Thoracic aorta (tissue), 2 donors: ENCODE data around the gene CD69. TPM values are rescaled to one million over a fixed set of nuclear protein-coding genes. Genes with fewer than 3 reads are reported as not detected.

Experiments used
- ATAC-seq: fragments of 150-250 bp; one replicate; pipeline ENCODE4 v1.8.0; 2017; ENCODE audit warnings: low read depth; ENCODE audit not compliant: insufficient number of reproducible peaks, low FRiP score
- DNase-seq: peaks from one replicate; pipeline ENCODE4 v3.0.0-alpha.2; 2020; ENCODE audit warnings: low spot score
- H3K27ac ChIP-seq, 2 donors: fragments of 200-600 bp; sonication (generic); 1 replicate in 1 of 2; 2 replicates in 1 of 2; pipeline ENCODE4 v1.5.1; 2016; ENCODE audit warnings: mild to moderate bottlenecking in 2 of 2, moderate library complexity in 2 of 2
- H3K27me3 ChIP-seq: fragments of 200-600 bp; sonication (generic); replicated peaks from 2 replicates; pipeline ENCODE4 v1.6.0; 2016; ENCODE audit warnings: mild to moderate bottlenecking; ENCODE audit not compliant: insufficient read depth
- H3K36me3 ChIP-seq: fragments of 200-600 bp; sonication (generic); one replicate; pipeline ENCODE4 v1.5.1; 2016
- H3K4me1 ChIP-seq, 2 donors: fragments of 200-600 bp; sonication (generic); 1 replicate in 1 of 2; 2 replicates in 1 of 2; pipeline versions ENCODE4 v1.5.1 to v1.6.0; 2016; ENCODE audit warnings: low read depth in 2 of 2, mild to moderate bottlenecking in 1 of 2; ENCODE audit not compliant: control insufficient read depth in 1 of 2
- H3K4me3 ChIP-seq: fragments of 200-600 bp; sonication (generic); 2 replicates; pipeline ENCODE4 v1.5.1; 2016; ENCODE audit warnings: mild to moderate bottlenecking
- H3K9me3 ChIP-seq: fragments of 200-600 bp; sonication (generic); 2 replicates; pipeline ENCODE4 v1.5.1; 2016
- CTCF ChIP-seq: fragments of 200-600 bp; sonication (generic); IDR thresholded peaks from one replicate; pipeline ENCODE4 v1.5.1; 2019; ENCODE audit warnings: antibody characterized with exemption
- total RNA-seq, 2 donors: library from RNA; depleted of rRNA; stranded (reverse); fragments of >200 nt; gene quantifications; one replicate each; pipeline versions ENCODE4 v1.1.0 to v1.2.3, GENCODE V29; 2016

Gene CD69
- total RNA-seq: 10 to 100 TPM in 1 of 2 donors, 1 to 10 TPM in 1; 5.8 to 40.3 TPM

- no peaks in the 10 kb centered on the region for H3K4me1 ChIP-seq
- TF ChIP-seq CTCF: no peak
- H3K9me3 ChIP-seq: no peaks in the 10 kb centered on the region
- DNase-seq (no peak), ATAC-seq (no peak)
- H3K27me3 ChIP-seq: no peaks in the 10 kb centered on the region
- peak within 1 kb of the TSS; percentile 48 for H3K4me3 ChIP-seq
- no peaks in the 10 kb centered on the region for H3K36me3 ChIP-seq
- peak within 1 kb of the TSS in 1 of 2 donors; percentile 15 for H3K27ac ChIP-seq
Observed at GRCh38 chr12:9760699-9761418, at the start of gene CD69. Gene CD69, minus strand, starts transcription at chr12:9760901. Its CDS starts 81 bp downstream, at chr12:9760820.

GRCh38 chr12:9809866-9810265 lies 49.2 kb upstream of the CD69 start:
- no peak overlapping the region for H3K4me3 ChIP-seq
- no peak for TF ChIP-seq CTCF
- DNase-seq (no peak), ATAC-seq (no peak)
- H3K36me3 ChIP-seq: no peaks in the 10 kb centered on the region
- H3K27me3 ChIP-seq: no peaks in the 10 kb centered on the region
- H3K9me3 ChIP-seq: no peaks in the 10 kb centered on the region
- no peaks in the 10 kb centered on the region for H3K4me1 ChIP-seq
- no peak overlapping the region for H3K27ac ChIP-seq

DNA sequence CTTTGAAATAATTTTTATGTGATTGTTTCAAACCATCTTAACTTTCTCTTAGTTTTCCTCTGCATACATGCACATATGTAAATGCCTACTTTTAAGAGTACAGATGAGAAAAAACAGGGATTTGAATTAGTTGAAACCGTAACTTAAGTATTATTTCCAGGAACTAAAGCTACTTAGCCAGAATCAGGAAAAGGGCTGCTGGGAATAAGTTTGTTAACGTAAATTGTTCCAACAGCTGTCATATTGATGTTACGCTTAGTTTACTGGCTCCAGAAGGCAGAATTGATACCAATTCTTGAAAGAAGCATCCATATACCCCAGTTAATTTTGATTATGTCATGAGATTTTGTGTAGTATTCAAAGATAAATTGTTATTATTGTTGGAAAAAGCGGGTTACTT lies 48.6 kb upstream of the CD69 start:
- Histone ChIP-seq H3K4me3 (no peak overlapping the region), H3K9me3 (no peaks in the 10 kb centered on the region), H3K4me1 (no peaks in the 10 kb centered on the region), H3K27ac (no peak overlapping the region), H3K36me3 (no peaks in the 10 kb centered on the region), H3K27me3 (no peaks in the 10 kb centered on the region)
- DNase-seq: no peak
- no peak for TF ChIP-seq CTCF
- no peak for ATAC-seq

- ATAC-seq (no peak), DNase-seq (no peak)
- no peaks in the 10 kb centered on the region for H3K9me3 ChIP-seq
- H3K36me3 ChIP-seq: no peaks in the 10 kb centered on the region
- no peaks in the 10 kb centered on the region for H3K27me3 ChIP-seq
- TF ChIP-seq CTCF: no peak
- H3K27ac ChIP-seq: no peak overlapping the region
- no peak overlapping the region for H3K4me3 ChIP-seq
- H3K4me1 ChIP-seq: no peaks in the 10 kb centered on the region
Observed at GRCh38 chr12:9808504-9808903, 47.8 kb upstream of the CD69 start.

DNA sequence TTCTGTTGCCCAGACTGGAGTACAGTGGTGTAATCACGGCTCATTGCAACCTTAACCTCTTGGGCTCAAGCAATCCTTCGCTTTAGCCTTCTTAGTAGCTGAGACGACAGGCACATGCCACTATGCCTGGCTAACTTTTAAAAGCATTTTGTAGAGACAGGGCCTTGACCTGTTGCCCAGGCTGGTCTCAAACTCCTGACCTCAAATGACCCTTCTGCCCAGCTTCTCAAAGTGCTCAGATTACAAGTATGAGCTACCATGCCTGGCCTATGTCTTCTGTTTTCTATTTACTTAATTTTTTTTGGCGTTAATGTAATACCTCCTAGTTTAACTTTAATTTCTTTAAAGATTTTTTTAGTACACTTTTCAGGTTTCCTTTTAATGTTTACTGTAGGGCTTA lies 46.0 kb upstream of the CD69 start:
- TF ChIP-seq CTCF: no peak
- DNase-seq (no peak), ATAC-seq (no peak)
- H3K27ac ChIP-seq: no peak overlapping the region
- H3K36me3 ChIP-seq: no peaks in the 10 kb centered on the region
- no peaks in the 10 kb centered on the region for H3K9me3 ChIP-seq
- H3K27me3 ChIP-seq: no peaks in the 10 kb centered on the region
- H3K4me3 ChIP-seq: no peak overlapping the region
- no peaks in the 10 kb centered on the region for H3K4me1 ChIP-seq
